LoVo (cell line): ENCODE results near the gene SERBP1.

Experiments
- DNase-seq: peaks from one replicate; pipeline ENCODE4 v3.0.0-alpha.2; 2016; ENCODE audit warnings: low spot score

The SERBP1 gene

DNA sequence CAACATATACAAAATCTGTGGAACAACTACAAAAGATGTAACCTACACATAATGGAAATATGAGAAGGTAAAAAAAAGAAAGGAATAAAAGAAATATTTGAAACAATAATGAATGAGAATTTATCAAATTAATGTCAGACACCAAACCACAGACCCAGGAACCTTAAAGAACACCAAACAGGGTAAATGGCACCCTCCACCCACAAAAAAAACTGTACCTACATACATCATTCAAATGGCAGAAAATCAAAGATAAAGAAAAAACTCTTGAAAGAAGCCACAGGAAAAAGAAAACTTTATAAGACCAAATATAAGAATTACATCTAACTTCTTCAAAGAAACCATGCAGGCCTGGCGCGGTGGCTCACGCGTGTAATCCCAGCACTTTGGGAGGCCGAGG lies 68.6 kb downstream of the SERBP1 start:
- no peak for DNase-seq

DNA sequence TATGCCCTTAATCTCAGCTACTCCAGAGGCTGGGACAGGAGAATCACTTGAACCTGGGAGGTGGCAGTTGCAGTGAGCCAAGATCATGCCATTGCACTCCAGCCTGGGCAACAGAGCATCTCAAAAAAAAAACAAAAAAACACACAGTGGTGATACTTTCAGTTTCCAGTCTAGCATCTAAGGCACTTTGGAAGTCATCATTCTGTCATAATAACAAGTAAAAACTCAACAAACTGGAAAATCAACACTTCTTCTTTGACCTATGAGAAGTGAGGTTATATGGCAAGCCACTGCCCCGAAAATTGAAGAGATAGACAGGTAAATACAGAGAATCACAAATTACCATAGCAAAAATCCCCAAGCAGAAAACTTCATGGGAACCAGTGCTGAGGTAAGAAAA lies 70.6 kb downstream of the SERBP1 start:
- no peak for DNase-seq
